Progenitor cell of endocrine pancreas (in vitro differentiated cells): ENCODE data around the gene NIM1K. TPM values are rescaled to one million over a fixed set of nuclear protein-coding genes. Genes with fewer than 3 reads are reported as not detected.

Experiments
- DNase-seq: peaks from one replicate; pipeline ENCODE4 v3.0.0; 2021; ENCODE audit warnings: low spot score; ENCODE audit not compliant: unreplicated experiment
- H3K27ac Mint-ChIP-seq: 2 replicates; pipeline ENCODE4 v1.8.0; 2021; ENCODE audit warnings: mild to moderate bottlenecking, moderate library complexity, mixed read lengths
- H3K27me3 Mint-ChIP-seq: 2 replicates; pipeline ENCODE4 v1.8.0; 2021; ENCODE audit warnings: mixed read lengths
- H3K36me3 Mint-ChIP-seq: 2 replicates; pipeline ENCODE4 v1.8.0; 2022; ENCODE audit warnings: mixed read lengths; ENCODE audit not compliant: insufficient read depth
- H3K4me1 Mint-ChIP-seq: 2 replicates; pipeline ENCODE4 v1.8.0; 2021; ENCODE audit warnings: low read depth, mixed read lengths
- H3K4me3 Mint-ChIP-seq: 2 replicates; pipeline ENCODE4 v1.8.0; 2021; ENCODE audit warnings: low read depth, mild to moderate bottlenecking, moderate library complexity, mixed read lengths
- H3K9me3 Mint-ChIP-seq: 2 replicates; pipeline ENCODE4 v1.8.0; 2021; ENCODE audit warnings: low read depth, mixed read lengths
- CTCF ChIP-seq: fragments of 200-600 bp; sonication (generic); IDR thresholded peaks from one replicate; pipeline ENCODE4 v1.5.0; 2021; ENCODE audit warnings: antibody characterized with exemption, mild to moderate bottlenecking; ENCODE audit not compliant: unreplicated experiment
- total RNA-seq: library from RNA; stranded (reverse); gene quantifications from 2 replicates; pipeline ENCODE4 v1.2.1, GENCODE V29; 2021

The NIM1K gene
- total RNA-seq, 1 donor from 2014 or later, result 0.19 TPM

GRCh38 chr5:43150075-43150474 lies 42.0 kb upstream of the NIM1K start:
- Mint-ChIP-seq H3K27me3 (no peaks in the 10 kb centered on the region), H3K9me3 (no peaks in the 10 kb centered on the region), H3K4me3 (no peak overlapping the region), H3K27ac (no peak overlapping the region), H3K4me1 (no peaks in the 10 kb centered on the region), H3K36me3 (peaks cover 16% of the 10 kb centered on the region)
- TF ChIP-seq CTCF, result no peak
- no peak for DNase-seq

- Mint-ChIP-seq H3K27ac (no peak overlapping the region), H3K4me3 (no peak overlapping the region), H3K27me3 (no peaks in the 10 kb centered on the region), H3K9me3 (no peaks in the 10 kb centered on the region), H3K4me1 (no peaks in the 10 kb centered on the region), H3K36me3 (peaks cover 14% of the 10 kb centered on the region)
- TF ChIP-seq CTCF, result no peak
- DNase-seq, result no peak
These were observed 41.3 kb upstream of the NIM1K start for GRCh38 chr5:43150748-43151147.

GRCh38 chr5:43152946-43153345 lies 39.1 kb upstream of the NIM1K start:
- Mint-ChIP-seq H3K27ac (no peak overlapping the region), H3K36me3 (peaks cover 14% of the 10 kb centered on the region), H3K9me3 (no peaks in the 10 kb centered on the region), H3K27me3 (no peaks in the 10 kb centered on the region), H3K4me1 (no peaks in the 10 kb centered on the region), H3K4me3 (no peak overlapping the region)
- TF ChIP-seq CTCF, result no peak
- DNase-seq, result no peak

- no peak for DNase-seq
- no peaks in the 10 kb centered on the region for H3K27me3 Mint-ChIP-seq
- H3K36me3 Mint-ChIP-seq, result peaks cover 12% of the 10 kb centered on the region
- TF ChIP-seq CTCF, result no peak
- no peak overlapping the region for H3K27ac Mint-ChIP-seq
- H3K4me3 Mint-ChIP-seq, result no peak overlapping the region
- H3K4me1 Mint-ChIP-seq, result no peaks in the 10 kb centered on the region
- no peaks in the 10 kb centered on the region for H3K9me3 Mint-ChIP-seq
These were observed 37.6 kb upstream of the NIM1K start for GRCh38 chr5:43154469-43154868.

- Mint-ChIP-seq H3K27me3 (no peaks in the 10 kb centered on the region), H3K9me3 (no peaks in the 10 kb centered on the region), H3K4me1 (no peaks in the 10 kb centered on the region), H3K27ac (no peak overlapping the region), H3K4me3 (no peak overlapping the region), H3K36me3 (peaks cover 14% of the 10 kb centered on the region)
- TF ChIP-seq CTCF, result no peak
- no peak for DNase-seq
These were observed 36.5 kb upstream of the NIM1K start for GRCh38 chr5:43155394-43156096.
